GM21576 (cell line): ENCODE results near the gene CKAP2L.
"Not testable (repeated sequence)": the region's sequence is repeated elsewhere in the genome, so short reads cannot be mapped to it uniquely, and the experiment has no call there.

Experiments used
- ATAC-seq: cut with Tn5 transposase; IDR thresholded peaks from one replicate; pipeline ENCODE4 v1.9.1; 2021; ENCODE audit warnings: mild to moderate bottlenecking, moderate library complexity; ENCODE audit not compliant: unreplicated experiment

The CKAP2L gene

DNA sequence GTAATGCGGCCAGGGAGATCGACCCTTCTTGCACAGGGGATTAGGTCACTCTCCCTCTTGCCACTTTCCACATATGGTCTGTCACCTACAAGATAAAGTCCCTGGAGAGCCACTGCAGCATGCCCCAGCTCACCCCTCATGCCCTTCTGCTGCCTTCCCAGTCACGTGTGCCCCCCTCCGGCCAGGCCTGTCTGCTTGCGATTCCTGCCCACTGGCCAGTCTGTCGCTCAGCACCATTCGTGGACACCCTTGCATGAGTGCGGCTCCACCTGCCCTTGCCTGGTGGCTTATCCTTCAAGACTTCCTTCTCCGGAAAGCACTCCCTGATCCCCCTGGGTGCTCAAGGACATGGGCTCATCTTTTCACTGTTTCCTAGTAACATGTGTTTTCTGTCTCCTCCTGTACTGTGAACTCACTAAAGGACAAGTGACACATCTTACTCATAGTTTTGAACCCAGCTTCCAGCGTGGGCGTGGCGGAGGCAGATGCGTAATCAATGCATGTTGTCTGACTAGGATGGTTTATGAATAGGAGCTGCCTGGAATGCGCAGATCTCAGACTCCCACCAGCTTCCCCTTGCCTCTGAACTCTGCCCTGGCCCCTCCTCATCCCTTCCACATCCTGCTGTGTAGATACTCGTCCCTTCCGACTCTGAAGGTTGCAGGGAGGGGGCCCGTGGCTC is 51.4 kb downstream of the CKAP2L start:
- no peak for ATAC-seq

DNA sequence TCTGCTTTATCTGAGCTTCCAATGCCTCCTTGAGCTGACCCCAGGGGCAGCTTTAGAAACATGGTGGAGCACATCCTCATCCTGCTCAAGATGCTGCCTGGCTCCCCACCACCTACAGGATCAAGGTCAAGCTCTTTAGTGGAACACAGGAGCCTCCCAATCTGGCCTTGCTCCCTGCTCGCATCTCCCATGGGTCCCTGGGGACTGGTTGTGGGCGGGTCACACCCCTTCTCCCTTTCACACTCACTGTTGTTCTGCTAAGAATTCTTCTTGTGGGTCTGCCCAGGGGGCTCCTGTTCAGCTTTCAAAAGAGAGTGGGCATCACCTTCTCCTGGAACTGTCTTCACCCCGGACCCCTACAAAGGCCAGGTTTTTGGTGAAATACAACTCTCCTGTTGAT is 51.9 kb downstream of the CKAP2L start:
- no peak for ATAC-seq

DNA sequence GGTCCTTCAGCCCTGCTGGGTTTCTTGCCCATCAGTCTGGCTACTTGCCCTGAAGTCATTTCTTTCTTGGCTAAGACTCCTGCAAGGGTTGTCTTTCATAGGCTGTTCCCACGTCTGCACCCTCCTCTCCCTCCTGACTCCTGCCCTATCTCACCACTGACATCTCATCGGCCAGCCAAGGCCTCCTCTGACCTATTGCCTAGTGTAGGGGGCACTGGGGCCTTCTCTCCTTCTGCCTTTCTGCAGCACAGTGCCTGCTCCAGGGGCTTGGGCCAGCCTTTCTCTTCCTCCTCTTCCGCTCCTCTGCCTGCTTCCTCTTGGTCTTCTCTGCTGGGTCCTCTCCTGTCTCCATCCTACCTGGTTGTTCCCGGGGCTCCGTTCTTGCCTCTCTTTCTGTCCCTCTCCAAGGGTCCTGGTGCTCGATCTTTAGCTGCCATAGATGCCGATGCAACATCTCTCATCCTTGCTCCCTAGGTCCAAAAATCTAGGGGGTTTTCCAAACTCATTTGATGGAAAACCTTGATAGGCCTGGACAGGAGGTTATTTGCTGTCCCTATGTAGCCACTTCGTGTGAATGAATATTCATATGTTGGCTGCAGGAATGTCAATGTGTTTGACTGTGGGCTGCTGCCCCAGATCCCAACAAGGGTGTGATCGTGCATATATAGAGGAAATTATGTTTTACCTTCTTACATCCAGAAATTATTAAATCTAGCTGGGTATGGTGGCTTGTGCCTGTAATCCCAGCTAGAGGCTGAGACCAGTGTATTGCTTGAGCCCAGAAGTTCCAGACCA is 53.3 kb downstream of the CKAP2L start:
- ATAC-seq = no peak

- no peak for ATAC-seq
Observed at GRCh38 chr2:112709703-112710102, 54.7 kb downstream of the CKAP2L start.

DNA sequence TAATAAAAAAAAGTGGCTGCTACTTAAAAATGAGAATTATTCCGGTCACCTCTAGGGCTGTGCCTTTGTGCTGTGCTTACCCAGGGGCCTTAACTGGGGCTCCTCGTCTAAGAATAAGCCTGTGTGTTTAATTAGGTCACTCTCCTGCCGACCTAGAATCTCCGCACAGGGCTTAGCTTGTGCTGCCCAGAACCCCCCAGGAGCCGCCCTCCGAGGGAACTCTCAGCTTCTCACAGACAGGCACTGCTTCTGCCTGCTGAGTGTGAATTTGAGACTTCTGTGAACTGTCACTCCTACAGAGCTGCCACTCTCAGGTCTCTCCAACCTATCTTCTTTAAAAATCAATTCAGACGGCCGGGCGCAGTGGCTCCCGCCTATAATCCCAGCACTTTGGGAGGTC is 55.4 kb downstream of the CKAP2L start:
- no peak for ATAC-seq

GRCh38 chr2:112706947-112707346 is 57.5 kb downstream of the CKAP2L start:
- not testable (repeated sequence) for ATAC-seq

GRCh38 chr2:112706170-112706664 is 58.2 kb downstream of the CKAP2L start:
- ATAC-seq = peak; percentile 36

- ATAC-seq = no peak
Observed at GRCh38 chr2:112705575-112705974, 58.8 kb downstream of the CKAP2L start.

- ATAC-seq = no peak
Observed at GRCh38 chr2:112703684-112704083, 60.7 kb downstream of the CKAP2L start.

DNA sequence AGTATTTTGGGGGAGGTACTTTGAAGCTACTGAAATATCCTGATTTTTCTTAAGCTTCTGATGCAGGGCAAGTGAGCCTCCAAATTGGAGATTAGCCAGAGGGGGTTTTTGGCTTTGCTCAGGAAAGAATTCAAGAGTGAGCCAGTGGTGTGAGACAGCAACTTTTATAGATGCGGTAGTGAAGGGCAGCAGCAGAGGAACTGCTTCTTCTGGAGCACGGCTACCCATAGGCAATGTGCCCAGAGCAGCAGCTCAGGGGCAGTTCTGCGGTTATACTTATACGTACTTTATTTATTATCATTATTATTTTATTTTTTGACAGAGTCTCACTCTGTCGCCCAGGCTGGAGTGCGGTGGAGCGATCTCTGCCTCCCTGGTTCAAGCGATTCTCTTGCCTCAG is 63.4 kb downstream of the CKAP2L start:
- ATAC-seq = no peak

- ATAC-seq = no peak
Observed at GRCh38 chr2:112699984-112700667, 64.3 kb downstream of the CKAP2L start.

GRCh38 chr2:112698834-112699515 is 65.4 kb downstream of the CKAP2L start:
- ATAC-seq = no peak

DNA sequence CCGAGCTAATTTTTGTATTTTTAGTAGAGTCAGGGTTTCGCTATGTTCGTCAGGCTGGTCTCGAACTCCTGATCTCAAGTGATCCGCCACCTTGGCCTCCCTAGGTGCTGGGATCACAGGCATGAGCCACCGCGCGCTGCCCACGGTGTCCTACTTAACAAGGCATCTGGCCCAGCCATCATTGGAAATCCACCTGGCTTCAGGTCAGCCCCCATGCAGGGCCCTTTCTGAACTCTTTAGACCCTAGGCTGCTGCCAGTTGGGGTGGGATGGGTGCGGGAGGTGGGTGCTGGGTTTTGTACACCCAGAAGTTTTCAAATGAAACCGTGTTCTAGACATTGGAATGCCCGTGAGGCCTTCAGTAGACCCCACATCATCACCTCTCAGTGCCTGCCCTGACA is 70.2 kb downstream of the CKAP2L start:
- ATAC-seq = no peak

GRCh38 chr2:112693596-112693995 is 70.8 kb downstream of the CKAP2L start:
- ATAC-seq = no peak

- no peak for ATAC-seq
Observed at GRCh38 chr2:112692918-112693317, 71.5 kb downstream of the CKAP2L start.

GRCh38 chr2:112692495-112692911 is 71.9 kb downstream of the CKAP2L start:
- peak; percentile 91 for ATAC-seq

DNA sequence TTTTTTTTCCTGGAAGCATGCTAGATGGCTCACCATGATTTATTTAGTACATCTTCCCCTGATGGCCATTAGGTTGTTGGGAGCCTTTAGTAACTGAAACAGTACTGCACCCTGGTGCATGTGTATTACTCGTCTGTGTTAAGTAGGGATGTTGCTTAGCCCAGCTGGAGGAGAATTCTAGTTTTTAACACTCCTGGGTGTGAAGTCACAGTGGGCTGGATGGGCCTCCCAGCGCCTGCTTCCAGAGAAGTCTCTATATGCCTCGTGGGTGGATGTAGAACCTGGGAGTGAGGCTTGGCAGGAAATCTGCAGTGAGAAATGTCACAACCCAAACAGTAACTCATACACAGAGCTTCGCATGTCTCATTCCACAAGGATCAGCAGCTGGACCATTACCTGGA is 72.5 kb downstream of the CKAP2L start:
- ATAC-seq = no peak

- ATAC-seq = no peak
Observed at GRCh38 chr2:112690853-112691401, 73.5 kb downstream of the CKAP2L start.

GRCh38 chr2:112688086-112688880 is 76.1 kb downstream of the CKAP2L start:
- no peak for ATAC-seq

DNA sequence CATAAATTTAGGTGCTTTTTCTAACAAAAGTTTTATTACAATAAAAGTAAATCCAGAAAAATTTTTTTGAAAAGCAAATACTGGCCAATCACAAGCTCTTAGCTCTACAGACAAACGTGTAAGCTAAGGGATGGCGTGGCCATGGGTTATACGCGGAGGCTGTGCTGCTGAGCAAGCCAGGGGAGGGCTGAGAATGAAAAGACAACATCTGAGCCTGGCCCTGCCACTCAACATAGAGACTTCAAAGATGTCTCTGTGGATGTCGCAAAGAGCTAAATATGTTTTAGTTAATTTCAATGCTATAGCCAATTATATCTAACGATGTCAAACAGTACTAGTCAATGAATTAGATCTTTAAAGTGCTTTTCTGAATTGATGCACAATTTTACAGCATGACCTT is 76.9 kb downstream of the CKAP2L start:
- ATAC-seq = no peak
